Measurements from ENCODE around the gene SCN9A.
"Not testable (repeated sequence)": the region's sequence is repeated elsewhere in the genome, so short reads cannot be mapped to it uniquely, and the experiment has no call there.

SCN9A gene

DNA sequence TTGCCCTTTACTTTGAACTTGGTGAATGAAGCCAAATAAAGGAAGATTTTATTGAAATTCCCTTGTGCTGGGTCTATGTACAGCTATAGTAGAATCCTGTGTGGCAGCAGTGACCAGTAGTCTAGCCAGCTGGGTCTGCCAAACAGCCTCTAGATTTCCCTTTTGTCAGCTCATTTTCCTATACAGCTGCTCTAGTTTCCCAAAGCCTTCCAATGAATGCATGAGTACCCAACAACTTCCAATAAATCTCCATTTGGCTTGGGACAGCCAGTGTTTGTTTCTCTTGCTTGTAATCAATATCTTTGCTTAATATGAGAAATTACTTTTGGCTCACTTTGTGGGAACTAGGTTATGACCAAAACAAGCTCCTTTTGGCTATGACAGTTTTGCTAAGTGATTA is 43.6 kb downstream of the SCN9A start:
- no peak for DNase-seq

DNA sequence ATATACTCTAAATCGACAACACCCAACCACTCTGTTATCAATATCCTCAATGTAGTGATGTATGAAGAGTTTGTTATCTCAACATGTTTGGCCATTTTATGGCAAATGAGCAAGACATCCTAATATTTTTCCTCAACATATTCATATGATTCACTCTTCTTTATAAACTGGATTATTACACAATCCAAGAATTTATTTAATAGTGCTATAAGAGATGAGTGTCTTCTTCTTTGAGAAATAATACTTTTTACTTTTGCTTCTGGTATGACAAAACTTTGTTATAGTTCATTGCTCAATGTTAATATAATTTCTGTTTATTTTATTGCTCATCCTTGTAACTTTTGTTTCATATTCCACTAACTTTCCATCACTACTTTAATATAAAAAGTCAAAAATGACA is 44.3 kb downstream of the SCN9A start:
- no peak for DNase-seq

DNA sequence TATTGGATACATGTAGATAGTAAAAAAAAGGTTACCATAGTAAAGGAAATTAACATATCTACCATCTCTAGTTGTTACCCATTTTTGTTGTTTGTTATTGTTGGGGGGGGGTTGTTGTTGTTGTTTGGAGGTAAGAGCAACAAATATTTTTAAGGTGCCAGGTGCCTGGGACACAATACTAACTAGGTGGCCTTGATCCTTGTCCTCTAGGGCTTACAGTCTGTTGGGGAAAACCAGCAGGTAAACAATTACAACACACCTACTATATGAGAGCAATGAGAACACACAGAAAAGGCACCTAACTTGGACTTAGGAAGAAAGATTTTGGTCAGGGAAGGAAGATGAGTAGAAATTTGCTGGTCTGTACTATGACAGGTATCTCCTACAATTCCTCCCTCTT is 46.3 kb downstream of the SCN9A start:
- no peak for DNase-seq

DNA sequence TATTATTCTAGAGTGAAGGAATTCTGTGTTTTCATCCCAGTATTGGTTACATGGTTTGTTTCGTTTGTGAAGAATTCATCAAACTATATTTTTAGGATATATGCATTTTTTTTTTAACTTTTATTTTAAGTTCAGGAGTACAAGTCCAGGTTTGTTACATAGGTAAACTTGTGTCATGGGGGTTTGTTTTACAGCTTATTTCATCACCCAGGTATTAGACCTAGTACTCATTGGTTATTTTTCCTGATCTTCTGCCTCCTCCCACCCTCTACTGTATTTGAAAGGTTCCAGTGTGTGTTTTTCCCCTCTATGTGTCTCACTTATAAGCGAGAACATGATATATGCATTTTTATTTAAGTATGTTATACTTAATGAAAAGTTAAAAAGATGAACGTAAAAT is 47.6 kb downstream of the SCN9A start:
- DNase-seq, result no peak

DNA sequence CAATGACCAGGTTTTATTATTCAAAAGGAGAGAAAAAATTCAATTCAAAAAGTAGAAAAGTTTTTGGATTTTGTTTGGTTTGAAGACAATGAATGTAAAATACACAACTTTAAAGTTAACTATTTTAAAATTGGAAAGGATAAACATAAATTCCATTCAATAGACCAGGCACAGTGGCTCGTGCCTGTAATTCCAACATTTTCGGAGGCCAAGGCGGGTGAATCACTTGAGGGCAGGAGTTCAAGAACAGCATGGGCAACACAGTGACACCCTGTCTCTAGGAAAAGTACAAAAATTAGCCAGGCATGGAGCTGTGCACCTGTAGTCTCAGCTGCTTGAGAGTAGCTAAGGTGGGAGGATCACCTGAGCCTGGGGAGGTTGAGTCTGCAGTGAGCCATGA is 54.7 kb downstream of the SCN9A start:
- no peak for DNase-seq

DNA sequence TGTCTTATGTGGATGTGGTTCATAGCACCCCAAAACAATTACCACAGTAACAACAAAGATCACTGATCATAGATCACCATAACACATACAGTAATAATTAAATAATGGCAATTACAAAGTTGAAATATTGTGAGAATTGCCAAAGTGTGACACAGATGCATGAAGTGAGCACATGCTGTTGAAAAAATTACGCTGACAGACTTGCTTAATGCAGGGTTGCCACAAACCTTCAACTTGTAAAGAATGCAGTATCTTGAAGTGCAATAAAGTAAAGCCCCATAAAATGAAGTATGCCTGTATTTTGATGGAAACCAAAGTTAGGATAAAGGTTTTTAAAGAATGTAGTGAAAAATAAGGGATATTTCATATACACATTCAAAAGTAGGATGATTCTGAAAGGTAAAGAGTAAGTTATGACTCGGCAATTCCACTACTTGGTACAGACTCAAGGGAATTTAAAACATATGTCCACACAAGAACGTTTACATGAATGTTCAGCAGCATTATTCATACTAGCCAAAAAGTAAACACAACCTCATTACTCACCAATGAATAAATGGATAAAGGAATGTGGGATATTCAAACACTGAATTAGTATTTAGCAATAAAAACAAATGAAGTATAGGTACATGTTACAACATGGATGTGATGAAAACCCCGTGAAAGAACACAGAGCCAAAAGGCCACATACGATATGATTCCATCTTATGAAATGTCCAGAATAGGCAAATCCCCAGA is 61.6 kb downstream of the SCN9A start:
- no peak for DNase-seq

DNA sequence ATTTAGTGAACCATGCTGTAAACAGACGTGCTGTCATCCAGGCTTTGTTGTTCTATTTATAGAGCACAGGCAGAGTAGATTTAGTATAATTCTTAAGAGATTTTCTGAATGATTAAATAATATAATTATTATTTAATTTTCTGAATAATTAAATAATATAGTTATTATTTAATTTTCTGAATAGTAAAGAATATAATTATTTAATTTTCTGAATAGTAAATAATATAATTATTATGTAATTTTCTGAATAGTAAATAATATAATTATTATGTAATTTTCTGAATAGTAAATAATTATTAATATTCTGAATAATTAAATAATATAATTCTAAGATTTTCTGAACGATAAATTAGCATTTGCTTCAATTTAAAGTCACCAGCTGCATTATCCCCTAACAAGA is 62.9 kb downstream of the SCN9A start:
- DNase-seq, result not testable (repeated sequence)

DNA sequence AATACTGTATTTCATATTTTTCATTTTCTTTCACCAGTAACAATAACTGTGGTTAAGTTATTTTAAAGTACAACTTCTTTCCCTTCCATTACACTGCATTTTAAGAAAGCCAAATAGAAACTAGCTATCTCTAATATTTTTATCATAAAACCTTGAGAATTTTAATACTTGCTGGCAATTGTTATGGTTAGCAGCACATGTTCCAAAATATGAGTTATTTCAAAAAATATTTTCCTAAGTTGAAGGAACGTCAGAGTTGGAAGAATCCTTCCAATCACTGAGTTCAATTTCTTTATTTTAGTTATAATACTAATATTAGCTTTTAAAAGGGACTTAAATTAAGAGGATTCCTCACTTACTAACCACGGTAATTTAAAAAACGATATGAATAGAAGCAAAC is 68.4 kb downstream of the SCN9A start:
- DNase-seq, result no peak

DNA sequence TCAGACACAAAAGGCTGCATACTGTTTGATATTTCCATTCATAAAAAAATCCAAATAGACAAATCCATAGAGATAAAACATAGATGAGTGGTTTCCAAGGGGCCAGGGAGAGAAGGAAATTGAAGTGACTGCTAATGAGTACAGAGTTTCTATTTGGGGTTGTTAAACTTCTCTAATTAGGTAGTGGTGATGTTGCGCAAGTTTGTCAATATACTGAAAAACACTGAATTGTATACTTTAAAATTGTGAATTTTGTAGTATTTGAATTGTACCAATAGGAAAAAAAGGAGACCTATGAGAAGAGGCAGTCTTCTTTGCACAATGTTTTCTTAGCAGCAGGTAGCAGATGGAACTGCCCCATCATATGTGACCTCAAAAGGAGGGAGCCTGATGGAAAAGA is 71.1 kb downstream of the SCN9A start:
- DNase-seq, result no peak

DNA sequence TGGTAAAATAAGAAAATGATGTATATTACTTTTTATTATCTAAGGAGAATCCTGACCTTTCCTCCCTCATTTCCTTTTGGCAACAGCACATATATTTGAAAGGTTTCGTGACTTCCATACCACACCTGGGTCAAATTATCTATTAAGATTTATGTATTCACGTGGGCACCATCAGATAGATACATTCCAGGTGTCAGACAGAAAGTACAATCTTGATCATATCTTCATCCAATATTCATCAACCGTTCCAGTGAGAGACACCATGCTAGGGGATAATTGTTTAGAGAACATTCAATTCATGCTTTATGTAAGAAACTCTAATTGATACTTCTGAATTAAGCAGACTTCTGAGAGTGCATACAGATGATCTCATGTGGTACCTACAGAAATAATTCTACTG is 73.7 kb downstream of the SCN9A start:
- no peak for DNase-seq

DNA sequence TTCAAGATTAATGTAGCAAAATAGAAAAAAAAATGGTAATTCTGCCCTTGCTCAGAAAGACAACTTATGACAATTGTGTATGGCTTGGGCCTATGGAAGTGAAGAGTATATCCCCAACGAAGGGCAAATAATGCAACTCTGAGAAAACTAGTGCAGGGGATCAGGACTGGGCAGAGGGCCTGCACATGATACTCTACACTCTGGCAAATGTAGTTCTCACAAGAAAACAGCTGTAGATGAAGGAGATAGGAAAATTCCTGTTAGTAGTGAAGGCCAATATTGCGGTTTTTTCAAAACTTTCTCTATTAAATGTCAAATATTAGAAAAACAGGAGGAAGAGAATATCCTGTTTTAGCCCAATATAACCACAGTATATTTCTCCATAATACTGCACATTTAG is 77.8 kb downstream of the SCN9A start:
- DNase-seq, result no peak

DNA sequence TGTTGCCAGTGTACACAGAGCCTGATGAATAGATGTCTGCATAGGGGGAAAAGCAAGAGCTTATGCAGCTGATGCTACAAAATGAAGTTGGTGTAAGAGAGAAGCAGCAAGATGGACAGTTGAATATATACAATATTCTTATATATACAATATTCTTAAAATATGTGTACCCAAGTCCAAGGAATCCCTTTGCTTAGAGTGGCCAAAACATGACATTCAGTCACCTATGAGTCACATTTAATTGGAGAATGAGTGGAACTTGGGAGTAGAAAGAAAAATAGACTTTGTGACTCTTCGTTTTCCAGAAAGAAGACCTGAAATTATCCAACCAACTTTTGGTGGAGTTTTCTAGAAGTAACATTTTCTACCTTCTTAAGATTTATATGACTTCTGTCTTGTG is 81.8 kb downstream of the SCN9A start:
- DNase-seq, result no peak

DNA sequence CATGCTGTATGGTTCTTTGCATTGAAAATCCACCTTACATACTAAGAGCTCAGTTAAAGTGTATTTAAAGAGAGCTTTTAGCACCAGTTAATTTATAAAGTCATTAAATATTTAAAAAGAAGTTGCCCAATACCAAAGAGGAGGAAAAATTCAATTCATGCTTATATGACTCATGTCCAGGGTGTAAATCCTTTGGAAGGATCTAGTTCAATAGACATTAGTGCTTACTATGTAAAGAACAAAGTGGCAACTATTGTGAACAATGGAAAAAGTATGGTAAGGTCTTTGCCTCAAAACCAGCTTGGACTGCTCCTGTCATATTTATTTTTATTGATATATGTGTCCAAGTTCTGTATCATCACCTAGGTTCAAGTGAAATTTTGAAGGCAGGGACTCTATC is 90.5 kb downstream of the SCN9A start:
- no peak for DNase-seq

DNA sequence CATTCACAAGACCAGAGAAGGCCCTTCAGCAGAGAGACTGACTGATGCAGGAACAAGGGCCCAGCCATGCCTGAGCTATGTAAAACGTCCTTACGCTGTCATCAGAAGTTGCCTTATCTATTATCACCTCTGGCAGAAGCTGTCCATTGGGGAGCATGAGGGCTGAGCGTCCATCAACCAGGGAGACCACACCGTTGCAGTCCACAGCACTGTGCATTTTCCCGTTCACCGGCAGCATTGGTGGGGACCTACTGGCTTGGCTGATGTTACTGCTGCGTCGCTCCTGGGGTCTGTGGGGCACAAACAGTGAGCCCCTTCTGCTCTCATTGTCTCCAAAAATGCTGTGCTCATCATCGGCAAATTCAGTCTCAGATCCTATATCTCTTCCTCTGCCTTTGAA is 91.4 kb downstream of the SCN9A start:
- no peak for DNase-seq

DNA sequence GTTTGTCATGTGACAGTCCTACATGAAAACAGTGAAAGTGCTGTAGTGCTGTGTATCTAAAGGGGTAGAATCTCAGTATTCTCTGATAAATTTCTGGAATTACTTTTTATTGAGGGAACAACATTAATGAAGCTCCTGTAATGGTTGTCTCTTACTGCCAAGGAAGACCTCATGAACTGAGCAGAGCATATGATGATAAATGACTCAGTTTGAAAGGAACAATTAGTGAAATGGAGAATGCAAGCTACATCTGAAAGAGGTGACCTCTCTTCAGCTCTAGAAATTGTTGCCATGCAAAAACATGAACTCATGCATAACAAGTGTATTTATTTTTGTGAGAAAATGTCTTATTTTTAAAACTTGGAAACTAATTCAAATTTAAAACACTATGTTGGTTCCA is 93.6 kb downstream of the SCN9A start:
- DNase-seq, result no peak

DNA sequence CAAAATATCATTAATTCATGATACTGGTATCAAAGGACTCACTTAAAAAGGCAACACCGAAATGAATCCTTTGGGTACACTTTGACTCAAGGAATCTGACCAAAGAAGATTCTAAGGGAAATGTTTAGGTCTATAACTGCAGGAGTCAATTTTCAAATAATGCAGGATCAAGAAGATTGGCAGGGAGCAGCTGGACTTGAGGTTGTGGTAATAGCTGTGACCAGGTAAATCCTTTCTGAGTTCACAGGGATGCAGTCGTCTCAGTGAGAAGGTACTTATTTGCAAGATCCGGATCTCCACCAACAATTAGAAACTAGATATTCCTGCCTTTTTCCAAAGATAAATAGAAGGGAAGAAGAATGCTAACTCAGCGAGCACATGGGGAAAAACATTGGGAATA is 96.9 kb downstream of the SCN9A start:
- DNase-seq, result no peak

DNA sequence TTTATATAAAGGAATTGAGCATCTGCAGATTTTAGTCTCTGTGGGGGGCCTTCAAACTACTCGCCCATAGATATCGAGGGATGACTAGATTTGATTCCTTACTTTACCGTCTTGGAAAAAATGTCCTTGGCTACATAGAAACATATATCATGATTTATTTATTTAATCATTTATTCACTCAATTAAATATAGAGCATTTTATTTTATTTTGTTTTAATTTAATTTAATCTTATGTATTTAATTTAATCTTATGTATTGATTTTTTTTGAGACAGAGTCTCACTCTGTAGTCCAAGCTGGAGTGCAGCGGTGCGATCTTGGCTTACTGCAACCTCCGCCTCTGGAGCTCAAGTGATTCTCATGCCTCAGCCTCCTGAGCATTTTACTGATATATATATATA is 105.4 kb downstream of the SCN9A start:
- no peak for DNase-seq

DNA sequence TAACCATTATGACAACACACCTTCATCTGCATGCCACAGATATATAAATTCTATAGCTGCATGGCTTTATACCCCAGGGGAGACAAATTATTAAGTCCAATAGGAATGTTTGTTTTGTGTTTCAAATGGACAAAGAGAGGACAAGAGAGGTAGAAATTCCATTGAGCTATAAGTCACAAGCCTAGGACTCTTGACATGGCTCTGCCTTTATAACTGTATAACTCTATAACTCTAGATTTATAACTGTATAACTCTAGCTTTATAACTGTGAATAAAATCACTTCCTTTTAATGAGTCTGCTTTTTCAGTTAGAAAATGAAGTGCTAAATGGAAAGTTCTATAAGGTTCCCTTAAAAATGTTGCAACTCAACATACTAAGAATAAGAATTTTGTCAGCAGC is 106.4 kb downstream of the SCN9A start:
- no peak for DNase-seq

DNA sequence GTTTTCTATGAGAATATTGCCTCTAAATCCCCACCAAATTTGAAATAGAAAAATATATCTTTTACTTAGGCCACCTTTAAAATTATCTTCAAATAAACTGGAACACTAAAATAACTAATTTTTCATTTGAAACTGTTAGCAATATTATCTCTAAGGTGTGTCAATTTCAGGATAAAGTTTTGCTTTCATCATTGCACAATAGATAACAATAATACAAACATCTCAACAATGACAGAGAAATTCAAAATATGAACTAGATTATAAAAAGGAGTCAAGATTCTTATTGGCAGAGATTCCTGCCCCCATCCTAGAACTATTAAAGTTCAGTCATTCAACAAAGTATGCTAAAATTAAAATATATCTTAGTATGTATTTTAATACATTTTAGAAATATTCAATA is 117.9 kb downstream of the SCN9A start:
- no peak for DNase-seq

DNA sequence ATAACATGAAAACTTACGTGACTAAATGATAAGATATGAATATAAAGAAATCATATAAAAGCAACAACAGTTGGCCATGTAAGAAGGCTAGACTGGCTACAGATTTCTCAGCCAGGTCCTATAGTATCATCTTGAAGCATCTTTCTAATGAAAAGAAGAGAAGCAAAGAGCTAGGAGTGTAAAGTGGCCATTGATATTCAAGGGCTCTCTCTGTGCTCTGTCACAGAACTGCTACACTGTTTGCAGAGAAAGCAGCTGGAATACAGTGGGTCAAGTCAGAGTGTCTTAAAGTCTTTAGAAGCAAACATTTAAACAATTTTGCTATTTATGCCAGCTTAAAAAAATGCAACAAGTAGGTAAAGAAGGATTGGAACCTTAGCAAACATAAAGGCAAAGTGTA is 118.8 kb downstream of the SCN9A start:
- no peak for DNase-seq

DNA sequence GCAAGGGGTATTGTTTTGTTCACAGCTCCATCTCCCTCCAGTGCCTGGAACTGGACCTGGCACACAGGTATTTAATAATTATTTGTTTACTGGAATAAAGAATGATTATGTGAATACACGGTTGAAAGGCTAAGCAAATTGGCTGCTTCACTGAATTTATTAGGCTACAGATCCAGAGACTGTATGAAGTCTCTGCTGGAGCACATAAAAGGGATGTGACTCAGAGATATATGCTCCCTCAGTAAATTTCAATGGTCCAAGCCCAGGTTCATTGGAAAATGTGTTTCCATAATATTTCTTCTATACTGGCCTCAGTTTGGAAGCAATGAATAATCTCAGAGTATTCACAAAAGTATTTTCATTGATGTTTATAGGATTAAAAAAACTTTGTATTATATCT is 126.4 kb downstream of the SCN9A start:
- DNase-seq, result no peak

DNA sequence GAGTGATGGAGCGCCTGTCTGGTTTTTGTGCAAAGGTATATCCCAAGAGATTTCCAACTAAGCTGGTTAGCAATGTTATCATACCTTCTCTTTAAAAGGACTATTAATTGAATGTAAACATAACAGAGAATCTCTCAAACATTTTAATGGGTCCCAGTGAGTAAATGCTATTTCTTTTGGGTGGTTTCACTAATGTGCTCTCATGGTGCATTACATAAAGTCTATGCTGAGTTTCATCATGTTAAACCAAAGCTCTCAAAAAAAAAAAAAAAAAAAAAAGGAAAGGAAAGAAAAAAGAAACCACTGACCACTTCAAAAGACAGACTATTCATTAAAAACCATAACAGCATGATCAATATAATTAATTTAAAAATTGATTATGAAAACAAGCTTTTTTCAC is 128.8 kb downstream of the SCN9A start:
- DNase-seq, result no peak

DNA sequence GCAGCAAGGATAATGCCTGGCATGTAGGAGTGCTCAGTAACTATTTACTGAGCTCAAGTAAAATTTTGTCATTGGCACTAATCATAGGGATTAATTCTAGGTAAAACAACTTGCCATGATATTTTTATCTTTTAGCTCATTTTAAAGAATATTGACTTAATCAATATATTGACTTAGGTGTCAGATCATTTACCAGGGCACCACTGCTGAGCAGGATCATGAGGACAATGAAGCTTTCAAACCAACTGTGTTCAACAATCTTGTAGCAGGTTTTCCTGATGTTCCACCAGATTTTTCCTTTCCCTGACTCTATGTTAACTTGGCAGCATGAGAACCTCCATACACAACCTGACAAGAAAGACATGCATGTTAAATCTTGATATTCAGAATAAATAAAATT is 133.4 kb downstream of the SCN9A start:
- DNase-seq, result no peak

DNA sequence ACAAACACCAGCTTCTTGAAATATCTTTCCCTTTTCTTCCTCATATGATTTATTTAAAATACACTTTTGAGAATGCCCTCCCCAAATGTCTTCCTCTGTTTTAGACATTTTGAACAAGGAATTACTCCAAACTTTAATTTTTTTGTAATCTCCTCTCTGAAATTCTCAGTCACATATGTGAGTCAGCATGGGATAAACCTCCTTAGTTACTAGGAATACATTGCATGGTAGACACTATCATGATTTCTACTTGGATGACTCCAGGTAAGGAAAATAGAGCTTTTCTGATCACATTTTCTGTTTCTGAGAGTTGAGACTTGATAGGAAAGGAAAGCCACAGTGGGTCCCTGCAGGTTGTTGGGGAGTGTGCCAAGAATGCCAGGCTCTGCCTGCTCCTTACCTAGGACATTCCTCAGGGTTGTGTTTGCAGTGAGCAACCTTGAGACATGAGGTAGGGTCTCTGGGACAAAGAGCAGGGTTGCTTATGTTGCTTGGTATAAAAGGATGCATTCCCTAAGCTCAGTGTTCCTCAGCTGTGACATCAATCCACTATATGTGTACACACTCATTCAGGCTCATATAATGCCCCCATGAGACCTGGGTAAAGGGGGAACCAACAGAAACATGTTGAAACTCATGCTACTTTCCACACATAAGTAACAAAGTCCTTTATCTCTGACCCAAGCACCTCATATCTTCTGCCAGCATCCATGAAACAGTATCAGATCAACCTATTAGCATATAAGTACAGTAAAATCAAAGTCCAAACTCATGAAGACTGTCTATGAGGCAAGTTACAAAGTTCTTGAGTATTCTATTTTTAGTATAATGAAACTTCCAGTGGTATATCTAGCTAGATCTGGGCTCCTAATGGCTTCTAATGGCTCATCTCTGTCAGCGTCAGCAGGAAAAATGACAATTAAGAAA is 135.1 kb downstream of the SCN9A start:
- no peak for DNase-seq

DNA sequence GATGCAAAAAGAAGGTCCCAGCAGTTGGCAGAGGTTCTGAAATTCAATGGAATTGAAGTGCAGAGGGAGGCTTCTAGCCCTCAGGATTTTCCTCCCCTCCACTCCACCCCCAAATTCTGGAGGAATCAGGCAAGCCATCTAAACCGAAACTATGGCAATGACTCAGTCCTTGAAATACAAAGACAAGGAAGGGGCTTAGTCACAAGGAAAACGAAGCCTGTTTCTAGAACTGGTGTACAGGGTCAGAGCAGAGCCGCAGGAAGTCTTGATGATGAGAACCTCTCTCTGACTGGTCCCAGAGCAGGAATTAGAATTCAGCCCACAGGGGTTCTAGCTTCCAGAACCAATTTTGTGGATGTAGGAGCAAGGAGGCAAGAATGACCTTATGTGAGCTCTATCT is 136.2 kb downstream of the SCN9A start:
- no peak for DNase-seq

Measured in stimulated activated CD4-positive, alpha-beta T cell treated with anti-CD3 and anti-CD28 coated beads, Interleukin-4, amount 100 ng/mL, for 1 hour (primary cell).